ENCODE measurements around the gene LEPROT.
"Not testable (repeated sequence)": the region's sequence is repeated elsewhere in the genome, so short reads cannot be mapped to it uniquely, and the experiment has no call there.

Gene LEPROT

DNA sequence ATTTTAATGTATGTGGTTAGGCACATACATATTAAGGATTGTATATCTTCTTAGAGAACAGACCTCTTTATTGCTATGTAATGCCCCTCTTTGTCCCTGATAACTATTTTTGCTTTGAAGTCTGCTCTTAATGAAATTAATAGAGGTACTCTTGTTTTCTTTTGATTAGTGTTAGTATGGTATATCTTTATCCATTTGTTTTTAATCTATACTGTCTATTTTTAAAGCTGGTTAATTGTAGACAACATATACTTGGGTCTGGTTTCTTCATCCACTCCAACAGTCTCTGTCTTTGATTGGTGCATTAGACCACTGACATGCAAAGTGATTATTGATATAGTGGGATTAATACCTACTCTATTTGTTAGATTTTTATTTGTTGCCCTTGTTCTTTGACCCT is 36.0 kb downstream of the LEPROT start:
- H3K27me3 ChIP-seq (ENCODE audit: control insufficient read depth, insufficient read depth, low read length): no peaks in the 10 kb centered on the region
- DNase-seq (ENCODE audit: low read depth, low spot score): no peak
- no peak overlapping the region for H3K4me3 ChIP-seq (ENCODE audit: low read length)
- no peaks in the 10 kb centered on the region for H3K9me3 ChIP-seq (ENCODE audit: control insufficient read depth, insufficient read depth, low read length)
- no peak overlapping the region for H3K27ac ChIP-seq (ENCODE audit: low read length)
- no peaks in the 10 kb centered on the region for H3K36me3 ChIP-seq (ENCODE audit: control insufficient read depth, insufficient read depth, low read length)
- no peaks in the 10 kb centered on the region for H3K4me1 ChIP-seq (ENCODE audit: control insufficient read depth, insufficient read depth, low read length)

DNA sequence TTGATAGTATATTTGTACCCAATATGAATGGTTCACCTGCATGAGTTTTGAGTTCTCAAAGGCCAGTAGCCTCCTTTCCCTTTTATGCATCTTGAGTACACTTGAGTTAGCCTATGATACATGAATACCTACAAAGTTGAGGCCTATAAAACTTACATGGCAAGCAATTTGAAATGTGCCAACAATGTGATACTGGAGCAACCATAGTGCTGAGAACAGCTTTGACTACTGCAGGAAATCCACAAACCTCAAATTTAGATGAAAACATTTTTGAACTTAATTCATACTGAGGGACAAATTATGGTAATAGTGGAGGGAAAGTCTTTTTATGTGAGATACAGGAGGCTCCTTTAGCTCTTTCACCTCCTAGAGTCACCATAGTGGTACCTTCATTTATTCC is 37.4 kb downstream of the LEPROT start:
- no peak overlapping the region for H3K4me3 ChIP-seq (ENCODE audit: low read length)
- no peaks in the 10 kb centered on the region for H3K9me3 ChIP-seq (ENCODE audit: control insufficient read depth, insufficient read depth, low read length)
- no peak for DNase-seq (ENCODE audit: low read depth, low spot score)
- H3K4me1 ChIP-seq (ENCODE audit: control insufficient read depth, insufficient read depth, low read length): no peaks in the 10 kb centered on the region
- H3K27ac ChIP-seq (ENCODE audit: low read length): no peak overlapping the region
- no peaks in the 10 kb centered on the region for H3K36me3 ChIP-seq (ENCODE audit: control insufficient read depth, insufficient read depth, low read length)
- H3K27me3 ChIP-seq (ENCODE audit: control insufficient read depth, insufficient read depth, low read length): no peaks in the 10 kb centered on the region

- H3K27me3 ChIP-seq (ENCODE audit: control insufficient read depth, insufficient read depth, low read length): no peaks in the 10 kb centered on the region
- H3K4me1 ChIP-seq (ENCODE audit: control insufficient read depth, insufficient read depth, low read length): no peaks in the 10 kb centered on the region
- H3K36me3 ChIP-seq (ENCODE audit: control insufficient read depth, insufficient read depth, low read length): no peaks in the 10 kb centered on the region
- H3K9me3 ChIP-seq (ENCODE audit: control insufficient read depth, insufficient read depth, low read length): no peaks in the 10 kb centered on the region
- no peak for DNase-seq (ENCODE audit: low read depth, low spot score)
- no peak overlapping the region for H3K4me3 ChIP-seq (ENCODE audit: low read length)
- no CpG with 5 or more reads among the region's 2 CpGs for WGBS (ENCODE audit: insufficient coverage, insufficient read length)
- no peak overlapping the region for H3K27ac ChIP-seq (ENCODE audit: low read length)
These were observed 38.4 kb downstream of the LEPROT start for GRCh38 chr1:65458730-65459396.

GRCh38 chr1:65459397-65459768 is 38.9 kb downstream of the LEPROT start:
- DNase-seq (ENCODE audit: low read depth, low spot score): no peak
- H3K36me3 ChIP-seq (ENCODE audit: control insufficient read depth, insufficient read depth, low read length): no peaks in the 10 kb centered on the region
- no peak overlapping the region for H3K27ac ChIP-seq (ENCODE audit: low read length)
- no peaks in the 10 kb centered on the region for H3K27me3 ChIP-seq (ENCODE audit: control insufficient read depth, insufficient read depth, low read length)
- no peak overlapping the region for H3K4me3 ChIP-seq (ENCODE audit: low read length)
- H3K9me3 ChIP-seq (ENCODE audit: control insufficient read depth, insufficient read depth, low read length): no peaks in the 10 kb centered on the region
- WGBS (ENCODE audit: insufficient coverage, insufficient read length): no CpG with 5 or more reads among the region's 1 CpG
- no peaks in the 10 kb centered on the region for H3K4me1 ChIP-seq (ENCODE audit: control insufficient read depth, insufficient read depth, low read length)

DNA sequence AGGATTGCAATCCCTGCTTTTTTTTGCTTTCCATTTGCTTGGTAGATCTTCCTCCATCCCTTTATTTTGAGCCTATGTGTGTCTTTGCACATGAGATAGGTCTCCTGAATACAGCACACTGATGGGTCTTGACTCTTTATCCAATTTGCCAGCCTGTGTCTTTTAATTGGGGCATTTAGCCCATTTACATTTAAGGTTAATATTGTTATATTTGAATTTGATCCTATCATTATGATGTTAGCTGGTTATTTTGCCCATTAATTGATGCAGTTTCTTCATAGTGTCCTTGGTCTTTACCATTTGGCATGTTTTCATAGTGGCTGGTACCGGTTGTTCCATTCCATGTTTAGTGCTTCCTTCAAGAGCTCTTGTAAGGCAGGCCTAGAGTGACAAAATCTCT is 45.4 kb downstream of the LEPROT start:
- not testable (repeated sequence) for H3K27me3 ChIP-seq (ENCODE audit: control insufficient read depth, insufficient read depth, low read length); H3K4me3 ChIP-seq (ENCODE audit: low read length); H3K4me1 ChIP-seq (ENCODE audit: control insufficient read depth, insufficient read depth, low read length); H3K9me3 ChIP-seq (ENCODE audit: control insufficient read depth, insufficient read depth, low read length); H3K36me3 ChIP-seq (ENCODE audit: control insufficient read depth, insufficient read depth, low read length); DNase-seq (ENCODE audit: low read depth, low spot score); H3K27ac ChIP-seq (ENCODE audit: low read length)
- no CpG with 5 or more reads among the region's 1 CpG for WGBS (ENCODE audit: insufficient coverage, insufficient read length)

DNA sequence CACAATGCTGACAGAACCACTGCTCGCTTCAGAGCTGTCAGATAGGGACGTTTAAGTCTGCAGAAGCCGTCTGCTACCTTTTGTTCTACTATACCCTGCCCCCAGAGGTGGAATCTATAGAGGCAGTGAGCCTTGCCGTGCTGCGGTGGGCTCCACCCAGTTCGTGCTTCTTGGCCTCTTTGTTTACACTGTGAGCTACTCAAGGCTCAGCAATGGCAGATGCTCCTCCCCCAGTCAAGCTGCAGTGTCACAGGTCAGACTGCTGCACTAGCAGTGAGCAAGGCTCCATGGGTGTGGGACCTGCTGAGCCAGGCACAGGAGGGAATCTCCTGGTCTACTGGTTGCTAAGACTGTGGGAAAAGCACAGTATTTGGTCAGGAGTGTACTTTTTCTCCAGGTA is 47.1 kb downstream of the LEPROT start:
- WGBS (ENCODE audit: insufficient coverage, insufficient read length): no CpG with 5 or more reads among the region's 6 CpGs
- Histone ChIP-seq H3K4me3 (ENCODE audit: low read length) (no peak overlapping the region), H3K36me3 (ENCODE audit: control insufficient read depth, insufficient read depth, low read length) (no peaks in the 10 kb centered on the region), H3K27me3 (ENCODE audit: control insufficient read depth, insufficient read depth, low read length) (no peaks in the 10 kb centered on the region), H3K9me3 (ENCODE audit: control insufficient read depth, insufficient read depth, low read length) (no peaks in the 10 kb centered on the region), H3K4me1 (ENCODE audit: control insufficient read depth, insufficient read depth, low read length) (peaks cover 2% of the 10 kb centered on the region; the same call in 1 of the 2 replicates), H3K27ac (ENCODE audit: low read length) (no peak overlapping the region)
- no peak for DNase-seq (ENCODE audit: low read depth, low spot score)

GRCh38 chr1:65469126-65469888 is 48.8 kb downstream of the LEPROT start:
- peaks cover 2% of the 10 kb centered on the region; the same call in 1 of the 2 replicates for H3K4me1 ChIP-seq (ENCODE audit: control insufficient read depth, insufficient read depth, low read length)
- H3K4me3 ChIP-seq (ENCODE audit: low read length): no peak overlapping the region
- no peaks in the 10 kb centered on the region for H3K9me3 ChIP-seq (ENCODE audit: control insufficient read depth, insufficient read depth, low read length)
- DNase-seq (ENCODE audit: low read depth, low spot score): no peak
- no peaks in the 10 kb centered on the region for H3K36me3 ChIP-seq (ENCODE audit: control insufficient read depth, insufficient read depth, low read length)
- no peak overlapping the region for H3K27ac ChIP-seq (ENCODE audit: low read length)
- WGBS (ENCODE audit: insufficient coverage, insufficient read length): no CpG with 5 or more reads among the region's 4 CpGs
- no peaks in the 10 kb centered on the region for H3K27me3 ChIP-seq (ENCODE audit: control insufficient read depth, insufficient read depth, low read length)

DNA sequence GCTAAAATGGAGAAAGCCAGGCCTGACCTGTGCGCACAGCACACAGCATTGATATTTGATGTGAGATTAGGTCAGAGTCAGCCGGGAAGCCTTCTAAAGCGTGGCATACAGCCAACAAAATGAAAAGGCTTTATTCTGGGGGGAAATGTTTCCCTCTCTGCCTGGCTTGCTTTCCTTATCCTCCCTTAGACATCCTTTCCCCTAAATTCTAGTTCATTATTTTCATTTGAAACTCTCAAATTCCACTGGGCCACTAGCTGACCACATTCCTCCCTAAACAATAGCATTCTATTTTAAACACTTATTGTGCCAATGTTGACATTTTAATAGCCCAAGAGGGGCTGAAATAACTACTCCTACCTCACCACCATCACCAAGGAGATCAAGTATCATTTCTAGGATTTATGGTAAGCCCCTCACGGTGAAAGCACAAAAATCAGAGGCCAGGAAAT is 49.4 kb downstream of the LEPROT start:
- DNase-seq (ENCODE audit: low read depth, low spot score): no peak
- Histone ChIP-seq H3K4me1 (ENCODE audit: control insufficient read depth, insufficient read depth, low read length) (peaks cover 2% of the 10 kb centered on the region; the same call in 1 of the 2 replicates), H3K36me3 (ENCODE audit: control insufficient read depth, insufficient read depth, low read length) (no peaks in the 10 kb centered on the region), H3K9me3 (ENCODE audit: control insufficient read depth, insufficient read depth, low read length) (no peaks in the 10 kb centered on the region), H3K27me3 (ENCODE audit: control insufficient read depth, insufficient read depth, low read length) (no peaks in the 10 kb centered on the region), H3K4me3 (ENCODE audit: low read length) (no peak overlapping the region), H3K27ac (ENCODE audit: low read length) (no peak overlapping the region)
- WGBS (ENCODE audit: insufficient coverage, insufficient read length): no CpG with 5 or more reads among the region's 4 CpGs

GRCh38 chr1:65470766-65471165 is 50.3 kb downstream of the LEPROT start:
- Histone ChIP-seq H3K4me3 (ENCODE audit: low read length) (no peak overlapping the region), H3K27ac (ENCODE audit: low read length) (no peak overlapping the region), H3K9me3 (ENCODE audit: control insufficient read depth, insufficient read depth, low read length) (no peaks in the 10 kb centered on the region), H3K27me3 (ENCODE audit: control insufficient read depth, insufficient read depth, low read length) (no peaks in the 10 kb centered on the region), H3K4me1 (ENCODE audit: control insufficient read depth, insufficient read depth, low read length) (peaks cover 2% of the 10 kb centered on the region; the same call in 1 of the 2 replicates), H3K36me3 (ENCODE audit: control insufficient read depth, insufficient read depth, low read length) (no peaks in the 10 kb centered on the region)
- no peak for DNase-seq (ENCODE audit: low read depth, low spot score)
- no CpG with 5 or more reads among the region's 1 CpG for WGBS (ENCODE audit: insufficient coverage, insufficient read length)

- Histone ChIP-seq H3K36me3 (ENCODE audit: control insufficient read depth, insufficient read depth, low read length) (no peaks in the 10 kb centered on the region), H3K27ac (ENCODE audit: low read length) (no peak overlapping the region), H3K4me3 (ENCODE audit: low read length) (no peak overlapping the region), H3K27me3 (ENCODE audit: control insufficient read depth, insufficient read depth, low read length) (no peaks in the 10 kb centered on the region), H3K9me3 (ENCODE audit: control insufficient read depth, insufficient read depth, low read length) (no peaks in the 10 kb centered on the region), H3K4me1 (ENCODE audit: control insufficient read depth, insufficient read depth, low read length) (peaks cover 2% of the 10 kb centered on the region; the same call in 1 of the 2 replicates)
- DNase-seq (ENCODE audit: low read depth, low spot score): no peak
- no CpG with 5 or more reads among the region's 2 CpGs for WGBS (ENCODE audit: insufficient coverage, insufficient read length)
These were observed 50.9 kb downstream of the LEPROT start for GRCh38 chr1:65471213-65471833.
